ENCODE measurements around the gene UBE3B.

- TF ChIP-seq EZH2 (IDR thresholded peaks at IDR 0.05; ENCODE audit: borderline replicate concordance, insufficient read depth, low read depth, low read length, poor library complexity, severe bottlenecking) (no peak), CTCF (IDR thresholded peaks at IDR 0.05) (no peak)
Observed at GRCh38 chr12:109503611-109504010, 26.2 kb downstream of the UBE3B start.

Measured in B cell (primary cell).